Renal pelvis (tissue), 4 donors: ENCODE data around the gene THOP1. TPM values are rescaled to one million over a fixed set of nuclear protein-coding genes. Genes with fewer than 3 reads are reported as not detected.

Experiments used
- DNase-seq: peaks from one replicate; pipeline ENCODE4 v3.0.0-alpha.2; 2013
- polyA plus RNA-seq, 3 donors: library from polyadenylated mRNA; unstranded; fragments of 120-200 nt; gene quantifications; one replicate each; pipeline ENCODE4 v1.2.1, GENCODE V29; 2013; ENCODE audit not compliant: insufficient read length in 3 of 3

Gene THOP1
- polyA plus RNA-seq, 3 donors: 58.7 to 64.8 (median 58.7) TPM

DNA sequence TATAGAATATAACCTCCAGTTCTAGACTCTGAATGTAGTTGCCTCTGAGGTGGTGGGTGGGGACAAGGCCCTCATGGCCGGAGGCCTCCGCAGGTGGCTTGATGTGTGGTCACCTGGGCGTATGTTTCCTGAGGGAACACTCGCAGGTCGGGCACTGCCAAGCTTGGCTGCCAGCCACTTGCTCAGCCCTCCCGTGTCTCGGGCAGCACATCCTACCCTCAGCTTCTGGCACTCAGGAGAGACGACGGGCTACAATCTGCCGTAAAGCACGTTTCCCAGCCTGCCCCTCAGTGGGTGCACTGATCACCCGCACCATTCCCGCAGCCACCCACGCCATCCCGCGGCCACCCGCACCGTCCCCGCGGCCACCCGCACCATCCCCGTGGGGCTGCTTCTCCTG, 15.2 kb downstream of the THOP1 start:
- no peak for DNase-seq

DNA sequence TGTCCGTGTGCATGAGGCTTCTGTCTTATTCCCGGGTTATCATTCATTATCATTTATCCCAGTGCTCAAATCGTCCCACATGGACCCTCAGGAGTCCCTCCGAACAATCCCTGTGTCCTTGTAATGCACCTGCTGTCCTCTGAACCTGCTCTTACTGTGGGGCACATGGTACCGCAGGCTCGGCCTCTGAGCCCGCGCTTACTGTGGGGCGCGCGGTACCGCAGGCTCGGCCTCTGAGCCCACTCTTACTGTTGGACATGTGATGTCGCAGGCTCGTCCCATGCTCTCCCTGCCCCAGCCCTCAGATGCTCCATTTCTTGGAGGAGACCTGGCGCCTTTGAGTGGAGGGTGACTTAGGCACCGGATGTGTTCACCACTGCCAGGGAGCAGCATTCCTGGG, 17.5 kb downstream of the THOP1 start:
- no peak for DNase-seq

DNA sequence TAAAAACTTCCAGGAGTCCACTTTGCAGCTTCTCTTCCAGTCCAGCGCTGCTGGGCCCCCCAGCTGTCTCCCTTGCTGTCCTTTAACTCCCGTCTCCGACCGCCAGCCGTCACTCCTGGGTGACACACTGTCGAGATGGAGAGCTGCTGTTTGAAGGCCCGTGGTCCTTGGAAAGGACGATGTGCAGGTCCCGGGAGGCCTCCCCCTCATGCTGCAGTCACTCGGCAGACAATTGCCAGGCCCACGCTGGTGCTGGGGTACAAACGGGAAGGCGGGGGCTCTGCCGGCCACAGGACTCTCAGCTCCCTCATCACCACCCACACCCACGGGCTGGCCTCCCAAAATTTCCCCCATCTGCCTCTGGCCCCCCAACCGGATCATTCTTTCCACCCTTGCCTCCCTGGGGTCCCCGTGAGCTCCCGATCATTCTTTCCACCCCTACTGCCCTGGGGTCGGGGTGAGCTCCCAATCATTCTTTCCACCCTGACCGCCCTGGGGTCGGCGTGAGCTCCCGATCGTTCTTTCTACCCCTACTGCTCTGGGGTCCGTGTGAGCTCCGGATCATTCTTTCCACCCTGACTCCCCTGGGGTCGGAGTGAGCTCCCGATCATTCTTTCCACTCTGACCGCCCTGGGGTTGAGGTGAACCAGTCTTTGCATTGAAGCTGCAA, 18.3 kb downstream of the THOP1 start:
- no peak for DNase-seq

DNA sequence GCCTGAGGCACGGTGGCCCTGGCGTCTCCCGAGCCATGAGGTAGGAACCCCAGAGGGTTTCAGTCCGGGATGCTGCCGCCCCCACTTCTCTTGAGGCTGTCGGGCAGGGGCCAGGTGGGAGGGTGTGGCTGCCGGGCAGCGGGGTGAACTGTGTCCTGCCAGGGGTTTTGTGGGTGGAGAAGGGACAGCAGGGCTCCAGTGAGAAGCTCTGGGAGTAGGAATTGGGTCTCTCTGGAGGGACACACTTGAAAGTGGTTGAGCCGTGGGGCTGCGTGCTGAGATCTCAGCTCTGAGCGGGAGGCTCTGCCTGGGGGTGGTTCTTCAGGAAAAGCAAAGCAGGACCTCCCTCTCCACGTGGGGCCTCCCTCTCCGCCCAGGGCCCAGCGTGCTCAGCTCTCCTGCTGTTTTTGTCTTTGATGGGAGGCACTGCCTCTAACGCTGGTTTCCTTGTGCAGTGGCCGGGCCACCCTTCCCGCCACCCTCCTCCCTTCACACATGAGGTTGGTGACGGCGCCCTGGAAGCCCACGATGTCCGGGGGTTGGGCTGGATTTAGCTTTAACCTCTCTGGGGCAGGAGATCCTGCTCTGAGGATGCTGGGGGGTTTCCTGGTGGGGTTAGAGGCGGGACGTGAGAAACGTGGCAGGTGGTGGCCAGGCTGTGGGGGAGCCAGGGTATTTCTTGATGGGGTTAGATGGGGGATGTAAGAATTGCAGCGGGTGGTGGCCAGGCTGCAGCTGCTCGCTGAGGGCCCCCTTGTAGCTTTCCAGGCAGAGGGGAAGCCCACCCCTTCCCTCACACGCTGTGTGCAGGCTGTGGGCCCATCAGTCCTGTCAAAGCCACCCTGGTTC, 19.1 kb downstream of the THOP1 start:
- DNase-seq: no peak

DNA sequence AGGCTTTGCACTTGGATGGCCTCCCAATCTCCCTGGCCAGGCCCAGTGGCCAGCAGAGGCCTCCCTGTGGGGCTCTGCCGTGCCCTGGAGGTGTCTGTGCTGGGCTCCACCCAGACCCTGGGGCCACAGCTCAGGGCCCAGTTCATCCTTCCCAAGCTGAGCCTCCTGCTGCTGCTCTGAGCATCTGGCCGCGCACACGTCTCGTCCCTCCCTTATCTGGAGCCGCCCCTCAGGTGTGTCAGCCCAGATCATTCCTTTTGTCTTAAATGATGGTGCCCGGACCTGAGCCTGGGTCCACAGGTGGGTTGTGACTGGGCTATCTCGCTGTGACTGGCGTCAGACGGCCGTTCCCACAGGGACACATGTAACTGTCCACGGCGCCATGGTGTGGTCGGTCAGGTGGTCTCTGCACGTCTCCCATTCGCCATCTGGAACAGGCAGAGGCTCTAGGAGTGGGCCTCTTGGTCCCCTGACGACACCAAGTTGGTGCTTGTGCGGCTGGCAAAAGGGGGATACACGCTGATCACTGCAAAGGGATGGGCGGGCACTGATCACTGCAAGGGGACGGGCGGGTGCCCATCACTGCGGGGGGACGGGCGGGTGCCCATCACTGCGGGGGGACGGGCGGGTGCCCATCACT, 20.1 kb downstream of the THOP1 start:
- no peak for DNase-seq

DNA sequence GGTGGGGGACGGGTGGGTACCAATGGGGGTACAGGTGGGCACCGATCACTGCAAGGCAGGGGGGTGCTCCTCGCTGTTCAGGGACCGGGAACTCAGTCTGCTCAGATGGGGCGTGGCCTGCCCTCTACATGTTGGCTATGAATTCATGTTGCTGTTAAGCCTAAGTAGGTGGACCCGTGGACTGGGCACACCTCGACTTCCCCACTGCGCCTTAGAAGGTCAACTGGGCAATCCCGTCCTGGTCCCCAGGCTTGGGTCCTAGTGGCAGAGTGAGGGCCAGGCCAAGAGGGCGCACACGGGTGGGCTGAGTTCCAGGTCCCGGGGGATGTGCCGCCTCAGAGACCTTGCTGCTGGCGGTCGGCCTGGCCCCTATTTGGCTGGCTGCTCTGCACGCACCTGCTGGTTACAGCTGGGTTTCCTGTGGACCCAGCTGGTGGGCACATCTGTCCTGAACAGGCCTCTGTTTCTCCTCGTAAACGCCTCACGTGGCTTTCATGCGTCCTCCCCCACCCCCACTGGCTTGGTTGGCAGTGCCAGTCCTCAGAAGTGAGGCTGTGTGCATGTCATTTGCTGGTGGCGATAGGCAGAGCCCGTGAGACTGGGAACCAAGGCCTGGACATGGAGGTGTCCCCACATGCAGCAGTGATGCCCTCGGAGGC, 20.8 kb downstream of the THOP1 start:
- no peak for DNase-seq

DNA sequence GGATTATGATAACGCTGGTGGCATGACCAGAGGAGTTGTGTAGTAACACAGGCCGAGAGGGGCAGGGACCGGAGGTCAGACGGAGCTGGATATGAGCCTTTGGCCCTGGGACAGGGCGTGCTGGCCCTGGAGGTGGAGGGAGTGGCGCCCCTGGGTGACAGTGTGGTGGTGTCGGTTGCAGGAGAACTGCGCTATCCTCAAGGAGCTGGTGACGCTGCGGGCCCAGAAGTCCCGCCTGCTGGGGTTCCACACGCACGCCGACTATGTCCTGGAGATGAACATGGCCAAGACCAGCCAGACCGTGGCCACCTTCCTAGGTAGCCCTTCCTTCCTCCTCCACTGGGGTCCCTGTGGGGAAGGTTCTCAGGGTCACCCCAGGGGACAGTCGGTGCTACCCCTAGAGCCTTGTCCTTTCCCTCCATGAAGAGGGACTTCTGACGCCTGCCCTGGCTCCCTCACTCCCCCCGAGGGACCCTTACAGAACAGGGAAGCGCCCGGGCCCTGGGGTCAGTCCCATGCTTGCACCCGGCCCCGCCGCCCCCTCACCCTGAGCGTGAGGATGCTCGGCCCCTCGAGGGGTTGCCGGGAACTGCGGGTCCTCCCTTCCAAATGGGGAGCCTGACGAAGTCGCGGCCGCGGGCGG, 21.6 kb downstream of the THOP1 start:
- no peak for DNase-seq

DNA sequence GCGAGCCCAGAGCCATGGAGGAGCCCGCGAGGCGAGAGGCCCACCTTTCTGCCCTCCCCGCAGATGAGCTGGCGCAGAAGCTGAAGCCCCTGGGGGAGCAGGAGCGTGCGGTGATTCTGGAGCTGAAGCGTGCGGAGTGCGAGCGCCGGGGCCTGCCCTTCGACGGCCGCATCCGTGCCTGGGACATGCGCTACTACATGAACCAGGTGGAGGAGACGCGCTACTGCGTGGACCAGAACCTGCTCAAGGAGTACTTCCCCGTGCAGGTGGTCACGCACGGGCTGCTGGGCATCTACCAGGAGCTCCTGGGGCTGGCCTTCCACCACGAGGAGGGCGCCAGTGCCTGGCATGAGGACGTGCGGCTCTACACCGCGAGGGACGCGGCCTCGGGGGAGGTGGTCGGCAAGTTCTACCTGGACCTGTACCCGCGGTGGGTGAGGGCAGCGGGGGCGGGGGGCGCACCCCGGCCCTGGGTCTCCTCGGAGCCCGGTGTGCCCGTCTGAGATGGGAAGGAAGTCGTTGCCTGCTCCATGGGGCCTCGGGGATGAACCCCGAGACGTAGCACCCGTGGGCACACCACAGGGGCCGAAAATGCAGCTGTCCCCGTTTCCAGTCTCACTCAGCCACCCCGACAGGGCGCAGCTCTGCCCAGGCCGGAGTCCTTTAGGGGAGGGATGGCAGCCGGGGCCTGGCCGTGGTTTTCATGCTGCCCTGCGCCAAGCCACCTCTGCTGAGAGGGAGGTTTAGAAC, 22.3 kb downstream of the THOP1 start:
- DNase-seq: no peak

DNA sequence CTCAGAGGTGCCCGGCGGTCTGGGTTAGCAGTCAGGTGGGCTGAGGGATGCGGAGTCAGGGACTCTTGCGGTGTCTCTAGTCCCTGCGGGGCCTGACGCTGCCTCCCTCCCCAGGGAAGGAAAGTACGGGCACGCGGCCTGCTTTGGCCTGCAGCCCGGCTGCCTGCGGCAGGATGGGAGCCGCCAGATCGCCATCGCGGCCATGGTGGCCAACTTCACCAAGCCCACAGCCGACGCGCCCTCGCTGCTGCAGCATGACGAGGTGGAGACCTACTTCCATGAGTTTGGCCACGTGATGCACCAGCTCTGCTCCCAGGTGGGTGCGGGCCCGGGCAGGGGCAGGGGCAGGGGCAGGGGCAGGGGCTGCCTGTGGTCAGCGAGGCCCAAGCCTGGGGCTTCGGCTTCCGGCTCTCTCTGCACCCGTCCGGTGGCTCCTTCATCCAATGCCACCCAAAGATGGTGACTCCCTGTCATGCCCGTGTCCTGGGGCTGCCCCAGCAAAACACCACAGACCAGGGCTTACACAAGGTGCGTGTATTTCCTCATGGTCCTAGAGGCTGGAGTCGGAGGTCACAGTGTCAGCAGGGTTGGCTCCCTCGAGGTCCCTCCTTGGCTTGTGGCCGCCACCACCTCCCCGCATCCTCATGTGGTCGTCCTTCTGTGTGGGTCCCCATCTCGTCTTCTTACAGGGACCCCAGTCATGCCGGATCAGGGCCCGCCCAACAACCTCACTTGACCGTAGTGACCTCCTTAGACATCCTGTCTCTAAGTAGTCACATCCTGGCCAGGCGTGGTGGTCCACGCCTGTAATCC, 23.0 kb downstream of the THOP1 start:
- no peak for DNase-seq

DNA sequence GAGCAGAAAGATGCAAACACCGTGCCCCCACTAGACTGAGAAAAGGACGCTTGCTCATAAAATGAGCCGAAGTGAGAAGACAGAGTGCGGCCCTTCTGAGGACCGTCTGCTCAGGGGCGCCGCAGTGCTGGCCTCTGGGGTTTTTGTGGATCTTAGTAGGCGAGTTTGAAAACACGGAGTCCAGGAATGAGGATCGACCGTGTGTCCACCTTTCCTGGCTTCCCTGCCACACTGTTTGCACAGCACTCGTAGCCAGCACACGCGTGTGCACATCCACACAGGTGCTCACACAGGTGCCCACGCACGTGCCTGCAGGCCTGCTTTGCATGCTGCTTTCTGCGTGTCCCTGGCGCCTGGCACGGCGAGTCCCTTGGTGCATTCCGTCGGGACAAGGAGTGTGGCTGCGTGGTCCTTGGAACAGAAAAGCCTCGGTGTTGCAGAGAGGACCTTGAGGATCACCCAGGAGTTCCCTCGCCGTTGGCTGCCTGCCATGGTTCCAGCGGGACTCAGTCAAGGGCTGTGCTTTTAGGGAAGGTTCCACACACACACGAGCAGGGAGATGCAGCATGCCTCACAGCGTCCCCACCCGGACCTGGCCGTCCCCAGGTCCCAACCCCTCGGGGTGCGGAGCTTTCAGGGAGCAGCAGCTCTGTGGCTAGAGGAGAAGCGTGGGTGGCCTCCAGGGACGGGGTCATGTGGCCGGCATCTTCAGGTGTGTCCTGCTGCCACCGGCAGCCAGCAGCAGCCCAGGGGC, 24.3 kb downstream of the THOP1 start:
- no peak for DNase-seq

DNA sequence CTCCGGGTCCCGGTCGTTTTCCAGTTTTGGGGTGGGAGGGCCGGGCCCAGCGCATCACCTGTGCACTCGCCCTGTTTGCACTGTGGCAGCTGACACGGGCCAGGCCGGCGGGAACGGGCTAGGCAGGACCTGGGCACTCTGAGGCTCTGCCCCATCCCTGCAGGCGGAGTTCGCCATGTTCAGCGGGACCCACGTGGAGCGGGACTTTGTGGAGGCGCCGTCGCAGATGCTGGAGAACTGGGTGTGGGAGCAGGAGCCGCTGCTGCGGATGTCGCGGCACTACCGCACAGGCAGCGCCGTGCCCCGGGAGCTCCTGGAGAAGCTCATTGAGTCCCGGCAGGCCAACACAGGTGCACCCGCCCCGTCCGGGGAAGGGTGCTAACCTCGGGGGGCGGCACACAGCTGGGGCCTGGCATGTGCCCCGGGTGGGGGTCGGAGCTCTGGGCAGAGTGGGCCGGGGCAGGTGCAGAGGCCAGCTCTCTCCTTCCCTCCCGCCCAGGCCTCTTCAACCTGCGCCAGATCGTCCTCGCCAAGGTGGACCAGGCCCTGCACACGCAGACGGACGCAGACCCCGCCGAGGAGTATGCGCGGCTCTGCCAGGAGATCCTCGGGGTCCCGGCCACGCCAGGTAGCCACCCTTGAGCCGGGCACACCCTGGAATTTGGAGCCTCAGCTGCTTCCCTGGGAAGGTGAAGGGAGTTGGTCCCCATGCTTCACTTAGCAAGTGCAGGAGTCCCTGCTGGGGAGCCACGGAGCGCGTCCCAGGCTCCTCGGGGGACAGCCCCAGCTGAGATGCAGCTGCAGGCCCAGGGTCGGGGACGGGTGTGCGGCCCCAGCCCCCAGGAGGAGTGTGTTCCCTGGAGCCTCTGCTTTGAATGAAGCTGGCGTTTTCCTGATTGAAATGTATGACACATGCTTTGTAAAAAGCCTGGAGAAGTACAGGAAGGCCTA, 25.1 kb downstream of the THOP1 start:
- DNase-seq: no peak

DNA sequence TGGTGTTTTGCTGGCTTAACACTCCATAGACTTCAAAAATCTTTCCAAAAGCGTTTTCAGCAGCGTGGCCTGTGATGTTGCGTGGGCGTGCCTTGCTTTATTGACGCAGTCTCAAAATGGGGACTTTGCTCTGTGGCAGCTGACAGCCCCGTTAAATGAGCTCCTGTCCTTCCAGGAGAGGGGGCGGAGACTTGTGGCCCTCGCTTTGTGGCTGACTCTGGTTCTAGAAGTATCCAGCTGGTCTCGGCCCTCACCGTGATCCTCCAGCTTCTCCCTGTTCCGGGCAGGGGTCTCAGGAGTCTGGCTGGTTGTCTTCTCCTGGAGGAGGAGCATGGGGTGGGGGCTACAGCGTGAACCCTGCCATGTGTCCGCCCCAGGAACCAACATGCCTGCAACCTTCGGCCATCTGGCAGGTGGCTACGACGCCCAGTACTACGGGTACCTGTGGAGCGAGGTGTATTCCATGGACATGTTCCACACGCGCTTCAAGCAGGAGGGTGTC, 26.0 kb downstream of the THOP1 start:
- DNase-seq: no peak

DNA sequence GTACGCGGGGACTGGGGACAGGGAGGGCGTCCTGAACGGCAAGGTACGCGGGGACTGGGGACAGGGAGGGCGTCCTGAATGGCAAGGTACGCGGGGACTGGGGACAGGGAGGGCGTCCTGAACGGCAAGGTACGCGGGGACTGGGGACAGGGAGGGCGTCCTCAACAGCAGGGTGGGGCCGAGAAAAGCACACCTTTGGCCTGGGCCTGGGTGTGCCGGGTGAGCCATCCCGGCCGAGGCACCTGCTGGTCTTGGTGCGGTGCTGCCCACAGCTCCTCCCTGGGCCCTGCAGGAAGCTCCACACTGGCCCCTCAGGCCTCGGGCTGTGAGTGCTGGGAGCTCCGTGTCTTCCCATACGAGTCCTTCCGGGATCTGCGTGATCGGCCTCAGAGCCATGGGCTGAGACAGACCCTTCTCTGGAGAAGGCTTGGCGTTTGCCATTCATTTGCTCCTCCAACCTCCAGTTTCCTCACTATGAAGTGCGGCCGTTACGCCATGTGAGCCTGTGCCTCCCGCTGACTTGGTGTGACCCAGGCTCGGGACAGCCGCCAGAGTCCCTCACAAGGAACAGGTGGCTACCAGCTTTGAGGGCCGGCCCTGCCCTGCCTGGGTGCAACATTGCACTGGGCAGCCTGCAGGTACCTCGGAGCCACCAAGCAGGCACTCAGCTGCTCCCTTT, 26.6 kb downstream of the THOP1 start:
- DNase-seq: no peak

DNA sequence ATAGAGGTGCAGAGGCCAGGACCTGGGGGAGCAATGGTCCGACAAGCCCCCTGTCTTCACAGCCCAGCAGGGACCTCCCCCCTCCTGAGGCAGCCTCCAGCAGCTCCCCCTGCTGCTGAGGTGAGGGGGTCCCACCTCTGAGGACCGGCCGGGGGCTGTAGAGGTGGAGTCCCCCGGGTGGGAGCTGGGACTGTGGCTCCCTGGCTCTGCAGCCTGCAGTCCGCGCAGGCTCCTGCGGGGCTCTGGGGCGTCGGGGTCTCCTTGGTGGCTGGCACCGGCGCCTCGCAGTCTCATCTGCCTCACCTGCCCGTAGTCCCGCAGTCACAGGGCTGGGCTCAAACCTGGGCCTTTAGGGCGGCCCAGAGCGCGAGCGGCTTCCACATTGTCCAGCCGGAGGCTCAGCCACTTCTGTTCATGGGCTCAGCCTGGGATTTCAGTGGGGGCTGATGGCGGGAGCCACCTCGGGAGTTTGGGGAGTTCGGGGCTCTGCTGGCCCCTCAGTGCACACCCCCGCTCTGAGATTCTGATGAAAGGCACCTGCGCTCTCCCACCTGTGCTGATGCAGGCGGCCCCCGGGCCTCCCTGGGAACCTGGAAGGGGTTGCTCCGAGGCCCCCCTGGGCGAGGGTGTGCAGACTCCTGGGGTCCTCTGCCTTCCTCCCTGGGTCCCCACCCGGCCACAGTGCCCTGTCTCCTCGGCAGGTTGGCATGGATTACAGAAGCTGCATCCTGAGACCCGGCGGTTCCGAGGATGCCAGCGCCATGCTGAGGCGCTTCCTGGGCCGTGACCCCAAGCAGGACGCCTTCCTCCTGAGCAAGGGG, 27.3 kb downstream of the THOP1 start:
- no peak for DNase-seq

DNA sequence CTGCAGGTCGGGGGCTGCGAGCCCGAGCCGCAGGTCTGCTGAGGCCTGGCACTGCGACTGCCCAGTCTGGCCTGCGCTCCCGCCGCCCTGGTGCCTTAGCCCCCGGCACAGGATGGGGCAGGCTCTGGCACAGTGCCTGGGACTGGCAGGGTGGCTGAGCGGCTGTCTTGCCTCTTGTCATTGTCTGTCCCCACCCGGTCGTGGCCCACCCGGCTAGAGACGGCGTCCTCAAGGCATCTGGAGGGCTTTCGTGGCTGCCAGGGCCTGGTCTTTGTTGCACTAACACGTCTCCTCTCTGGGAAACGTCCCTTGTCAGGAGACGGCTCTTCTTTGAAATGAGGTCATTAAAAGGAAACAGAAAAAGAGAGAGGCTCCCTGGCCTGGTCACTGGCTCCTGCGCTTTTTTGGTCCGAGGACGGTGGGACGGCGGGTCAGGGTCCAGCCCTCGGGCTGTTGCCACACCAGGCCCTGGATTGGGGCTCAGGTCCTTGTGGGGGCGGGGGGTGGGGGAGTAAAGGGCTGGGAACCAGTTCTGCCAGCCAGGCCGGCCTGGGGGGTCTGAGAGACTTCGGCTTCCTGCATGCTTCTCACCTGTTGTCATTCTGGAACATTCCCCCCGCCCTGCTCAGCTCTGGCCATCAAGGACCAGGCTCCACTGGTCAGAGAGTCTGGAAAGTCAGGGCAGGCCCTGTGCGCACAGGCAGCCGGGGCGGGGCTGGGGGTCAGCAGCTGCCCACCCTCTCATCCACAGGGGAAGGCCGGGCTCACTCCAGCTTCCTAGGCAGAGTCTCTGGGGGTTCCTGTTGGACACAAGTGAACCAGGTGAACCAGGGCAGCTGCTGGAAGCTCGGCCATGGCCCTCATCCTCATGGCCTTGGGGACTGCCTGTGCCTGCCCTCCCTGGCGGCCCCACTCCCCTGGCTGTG, 28.2 kb downstream of the THOP1 start:
- DNase-seq: no peak
